ENCODE results near the gene SLC10A2. TPM values are rescaled to one million over a fixed set of nuclear protein-coding genes. Genes with fewer than 3 reads are reported as not detected.

The SLC10A2 gene
- total RNA-seq, 1 donor from 2014 or later: not detected

DNA sequence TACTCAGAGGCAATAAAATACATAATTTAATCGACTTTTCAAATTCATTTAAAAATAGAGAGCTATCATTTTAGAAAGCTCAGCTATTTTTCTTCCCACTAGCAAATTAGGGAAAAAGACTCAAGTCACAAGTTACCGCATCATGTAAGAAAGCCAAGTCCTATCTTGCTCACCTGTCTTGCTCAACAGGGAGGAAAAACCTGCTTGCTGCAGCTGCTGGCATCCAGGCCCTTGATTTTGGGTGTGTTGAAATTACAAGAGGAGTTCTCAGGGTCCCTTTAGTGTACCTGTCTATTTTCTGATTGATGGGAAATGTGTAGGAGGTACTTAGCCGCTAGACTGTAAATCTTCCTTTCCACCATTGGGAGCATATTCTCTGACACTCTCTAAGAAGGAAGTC lies 22.2 kb downstream of the SLC10A2 start:
- no peak for DNase-seq
- no peak for ATAC-seq
- H3K9me3 ChIP-seq: no peaks in the 10 kb centered on the region
- no peaks in the 10 kb centered on the region for H3K36me3 ChIP-seq
- intact Hi-C loops (cut with DNase I): no loop called here
- no peaks in the 10 kb centered on the region for H3K4me1 ChIP-seq
- H3K27me3 ChIP-seq: no peaks in the 10 kb centered on the region
- TF ChIP-seq, protein P1, sequence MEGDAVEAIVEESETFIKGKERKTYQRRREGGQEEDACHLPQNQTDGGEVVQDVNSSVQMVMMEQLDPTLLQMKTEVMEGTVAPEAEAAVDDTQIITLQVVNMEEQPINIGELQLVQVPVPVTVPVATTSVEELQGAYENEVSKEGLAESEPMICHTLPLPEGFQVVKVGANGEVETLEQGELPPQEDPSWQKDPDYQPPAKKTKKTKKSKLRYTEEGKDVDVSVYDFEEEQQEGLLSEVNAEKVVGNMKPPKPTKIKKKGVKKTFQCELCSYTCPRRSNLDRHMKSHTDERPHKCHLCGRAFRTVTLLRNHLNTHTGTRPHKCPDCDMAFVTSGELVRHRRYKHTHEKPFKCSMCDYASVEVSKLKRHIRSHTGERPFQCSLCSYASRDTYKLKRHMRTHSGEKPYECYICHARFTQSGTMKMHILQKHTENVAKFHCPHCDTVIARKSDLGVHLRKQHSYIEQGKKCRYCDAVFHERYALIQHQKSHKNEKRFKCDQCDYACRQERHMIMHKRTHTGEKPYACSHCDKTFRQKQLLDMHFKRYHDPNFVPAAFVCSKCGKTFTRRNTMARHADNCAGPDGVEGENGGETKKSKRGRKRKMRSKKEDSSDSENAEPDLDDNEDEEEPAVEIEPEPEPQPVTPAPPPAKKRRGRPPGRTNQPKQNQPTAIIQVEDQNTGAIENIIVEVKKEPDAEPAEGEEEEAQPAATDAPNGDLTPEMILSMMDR (IDR thresholded peaks at IDR 0.05): no peak
- H3K4me3 ChIP-seq: no peak overlapping the region
- no peak overlapping the region for H3K27ac ChIP-seq

DNA sequence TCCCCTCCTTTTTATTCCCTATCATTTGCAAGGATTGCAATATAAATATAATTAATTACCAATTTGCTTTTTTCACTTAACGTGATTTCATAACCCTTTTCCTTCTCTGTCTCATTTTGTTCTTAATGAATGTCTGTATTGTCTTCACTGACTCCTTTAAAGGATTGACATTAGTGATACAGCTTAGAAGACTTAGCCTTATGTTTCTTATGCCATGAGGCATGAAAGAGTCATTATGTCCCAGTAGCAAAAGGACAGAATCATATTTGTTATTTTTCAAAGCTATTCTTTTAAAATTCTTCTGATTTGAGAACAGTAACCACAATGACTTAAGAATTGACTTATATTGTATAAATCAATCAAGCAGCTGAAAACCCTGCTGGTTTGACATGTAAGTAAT lies 26.2 kb downstream of the SLC10A2 start:
- Histone ChIP-seq H3K36me3 (no peaks in the 10 kb centered on the region), H3K27ac (no peak overlapping the region), H3K27me3 (no peaks in the 10 kb centered on the region), H3K9me3 (no peaks in the 10 kb centered on the region), H3K4me1 (no peaks in the 10 kb centered on the region), H3K4me3 (no peak overlapping the region)
- TF ChIP-seq, protein P1 (IDR thresholded peaks at IDR 0.05): no peak
- ATAC-seq: no peak
- DNase-seq: no peak
- intact Hi-C loops (cut with DNase I): no loop called here

DNA sequence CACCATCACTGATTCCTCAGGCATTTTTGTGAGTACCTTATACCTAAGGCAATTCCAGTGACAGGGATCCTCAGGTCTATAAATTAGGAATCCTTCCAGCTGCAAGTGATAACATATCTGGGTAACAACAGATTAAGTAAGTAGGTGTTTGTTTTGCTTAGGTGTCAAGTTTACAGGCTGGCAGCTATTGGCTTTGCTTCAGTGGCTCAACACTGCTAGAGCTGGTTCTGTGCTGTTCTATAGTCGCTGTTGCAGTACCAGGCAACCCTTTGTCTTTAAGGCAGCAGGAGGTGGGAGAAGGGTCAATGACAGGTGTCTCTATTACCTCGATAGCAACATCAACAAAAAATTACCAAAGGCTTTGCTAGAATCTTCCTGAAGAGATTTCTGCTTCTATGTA lies 27.0 kb downstream of the SLC10A2 start:
- TF ChIP-seq, protein P1 (IDR thresholded peaks at IDR 0.05): no peak
- H3K9me3 ChIP-seq: no peaks in the 10 kb centered on the region
- no peaks in the 10 kb centered on the region for H3K4me1 ChIP-seq
- no peak overlapping the region for H3K4me3 ChIP-seq
- DNase-seq (no peak), ATAC-seq (no peak)
- H3K36me3 ChIP-seq: no peaks in the 10 kb centered on the region
- H3K27me3 ChIP-seq: no peaks in the 10 kb centered on the region
- no peak overlapping the region for H3K27ac ChIP-seq
- intact Hi-C loops (cut with DNase I): no loop called here

DNA sequence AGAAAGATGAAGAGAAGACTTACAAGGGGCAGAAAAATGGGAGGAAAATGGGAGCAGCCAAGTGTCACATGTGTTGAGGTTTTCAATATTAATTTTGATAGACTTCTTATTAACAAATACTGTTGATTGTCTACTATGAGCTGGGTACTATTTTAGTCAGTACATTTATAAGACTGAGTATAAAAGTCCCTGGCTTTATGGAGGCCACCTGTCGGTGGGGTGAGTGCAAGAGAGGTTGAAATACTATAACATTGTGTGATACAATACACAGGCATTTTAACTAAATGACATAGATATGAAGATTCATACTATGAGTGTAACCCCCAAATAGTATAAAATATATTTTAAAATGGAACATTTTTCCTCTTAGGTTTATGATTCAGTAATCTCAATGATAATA lies 29.9 kb downstream of the SLC10A2 start:
- Histone ChIP-seq H3K4me1 (no peaks in the 10 kb centered on the region), H3K4me3 (no peak overlapping the region), H3K27ac (no peak overlapping the region), H3K9me3 (no peaks in the 10 kb centered on the region), H3K36me3 (no peaks in the 10 kb centered on the region), H3K27me3 (no peaks in the 10 kb centered on the region)
- ATAC-seq: no peak
- TF ChIP-seq, protein P1 (IDR thresholded peaks at IDR 0.05): no peak
- no peak for DNase-seq
- intact Hi-C loops (cut with DNase I): no loop called here

DNA sequence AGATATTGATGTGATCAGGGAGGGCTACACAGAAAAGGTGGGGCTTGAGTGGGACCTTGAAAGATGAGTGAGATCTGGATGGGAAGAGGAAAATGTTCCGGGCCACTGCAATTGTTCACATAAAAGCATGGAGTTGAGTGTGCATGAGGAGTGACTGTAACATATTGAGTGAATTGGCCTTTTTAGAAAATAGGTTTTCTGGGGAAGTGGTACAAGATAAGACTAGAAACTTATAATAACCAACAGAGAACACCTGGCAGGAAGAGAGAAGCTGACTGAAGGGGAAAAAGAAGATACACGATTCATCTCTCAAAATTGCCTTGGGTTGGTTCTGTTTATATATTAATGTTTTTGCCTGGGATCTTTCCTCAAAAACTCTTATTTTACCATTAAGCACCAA lies 32.2 kb downstream of the SLC10A2 start:
- no peaks in the 10 kb centered on the region for H3K4me1 ChIP-seq
- DNase-seq (no peak), ATAC-seq (no peak)
- TF ChIP-seq, protein P1 (IDR thresholded peaks at IDR 0.05): no peak
- H3K27ac ChIP-seq: no peak overlapping the region
- intact Hi-C loops (cut with DNase I): no loop called here
- H3K27me3 ChIP-seq: no peaks in the 10 kb centered on the region
- H3K36me3 ChIP-seq: no peaks in the 10 kb centered on the region
- H3K4me3 ChIP-seq: no peak overlapping the region
- no peaks in the 10 kb centered on the region for H3K9me3 ChIP-seq

DNA sequence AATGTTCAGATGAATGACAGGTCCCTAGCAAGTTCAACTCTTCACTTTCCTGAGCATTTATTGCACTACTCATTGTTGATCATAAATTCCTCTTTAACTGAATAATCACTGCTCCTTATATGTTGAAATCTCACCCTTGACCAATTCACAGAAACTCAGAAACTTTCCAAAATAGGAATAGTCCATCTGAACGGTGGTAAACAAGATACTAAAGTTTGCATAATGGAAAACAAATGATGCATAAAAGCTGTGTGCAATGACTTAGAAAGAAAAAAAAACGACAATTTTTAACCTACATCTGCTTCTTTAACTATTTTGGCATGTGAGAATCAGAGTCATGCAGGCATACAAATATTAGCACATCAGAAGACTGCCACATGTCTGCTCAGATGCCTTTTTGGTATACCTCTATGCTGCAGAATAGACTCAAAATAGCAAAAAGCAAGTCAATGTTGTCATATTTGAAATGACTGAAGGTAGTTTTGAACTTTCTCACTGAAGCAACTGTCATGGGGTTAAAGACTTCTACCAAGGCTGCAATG lies 34.8 kb downstream of the SLC10A2 start:
- TF ChIP-seq, protein P1 (IDR thresholded peaks at IDR 0.05): no peak
- Histone ChIP-seq H3K36me3 (no peaks in the 10 kb centered on the region), H3K4me3 (no peak overlapping the region), H3K4me1 (no peaks in the 10 kb centered on the region), H3K9me3 (no peaks in the 10 kb centered on the region), H3K27me3 (no peaks in the 10 kb centered on the region), H3K27ac (no peak overlapping the region)
- intact Hi-C loops (cut with DNase I): no loop called here
- DNase-seq: no peak
- no peak for ATAC-seq
